GM18951 (cell line): Measurements from ENCODE around the gene SORCS2.

Source experiments
- POLR2A ChIP-seq: IDR thresholded peaks from 4 replicates; pipeline ENCODE4 v1.6.1; 2011; ENCODE audit warnings: mild to moderate bottlenecking; ENCODE audit not compliant: insufficient read length, insufficient read depth; ENCODE audit errors: extremely low read depth
- in situ Hi-C: fragments of 300-500 bp; cut with MboI; formaldehyde crosslinking; loops from one replicate; pipeline ENCODE4 v1.12.0; 2022; ENCODE audit warnings: low sequenced_read_pairs, mixed read lengths, inconsistent platforms; ENCODE audit not compliant: unreplicated experiment

The SORCS2 gene

GRCh38 chr4:7276515-7276914 is 84.2 kb downstream of the SORCS2 start:
- in situ Hi-C loops, result no loop called here
- no peak for TF ChIP-seq POLR2A

GRCh38 chr4:7278071-7278765 is 85.9 kb downstream of the SORCS2 start:
- in situ Hi-C loops, result no loop called here
- no peak for TF ChIP-seq POLR2A

GRCh38 chr4:7278981-7279380 is 86.6 kb downstream of the SORCS2 start:
- no peak for TF ChIP-seq POLR2A
- in situ Hi-C loops, result no loop called here

- in situ Hi-C loops, result no loop called here
- TF ChIP-seq POLR2A, result no peak
These were observed 87.6 kb downstream of the SORCS2 start for GRCh38 chr4:7279902-7280301.

- in situ Hi-C loops, result no loop called here
- TF ChIP-seq POLR2A, result no peak
These were observed 88.8 kb downstream of the SORCS2 start for GRCh38 chr4:7280926-7281690.

- no peak for TF ChIP-seq POLR2A
- in situ Hi-C loops, result no loop called here
These were observed 89.6 kb downstream of the SORCS2 start for GRCh38 chr4:7281691-7282665.

- no peak for TF ChIP-seq POLR2A
- in situ Hi-C loops, result no loop called here
These were observed 90.6 kb downstream of the SORCS2 start for GRCh38 chr4:7282786-7283440.

- no peak for TF ChIP-seq POLR2A
- in situ Hi-C loops, result no loop called here
These were observed 93.1 kb downstream of the SORCS2 start for GRCh38 chr4:7285244-7286094.

- no peak for TF ChIP-seq POLR2A
- in situ Hi-C loops, result no loop called here
These were observed 93.8 kb downstream of the SORCS2 start for GRCh38 chr4:7286170-7286569.

GRCh38 chr4:7286798-7287197 is 94.5 kb downstream of the SORCS2 start:
- in situ Hi-C loops, result no loop called here
- no peak for TF ChIP-seq POLR2A

- no peak for TF ChIP-seq POLR2A
- in situ Hi-C loops, result no loop called here
These were observed 95.1 kb downstream of the SORCS2 start for GRCh38 chr4:7287274-7287917.
